GM10266 (cell line): ENCODE results near the gene FHDC1.

Experiments
- DNase-seq: peaks from one replicate; pipeline ENCODE4 v3.0.0; 2012; ENCODE audit errors: extremely low spot score
- CTCF ChIP-seq: IDR thresholded peaks from 2 replicates; pipeline ENCODE4 v1.5.1; 2012; ENCODE audit warnings: mild to moderate bottlenecking, low read depth; ENCODE audit not compliant: control insufficient read depth, insufficient read depth; ENCODE audit errors: missing control alignments

The FHDC1 gene

GRCh38 chr4:152988721-152989553, 52.8 kb downstream of the FHDC1 start:
- no peak for DNase-seq
- no peak for TF ChIP-seq CTCF

- no peak for TF ChIP-seq CTCF
- DNase-seq: no peak
Observed at GRCh38 chr4:152989554-152989970, 53.4 kb downstream of the FHDC1 start.

GRCh38 chr4:152990471-152991131, 54.5 kb downstream of the FHDC1 start:
- DNase-seq: no peak
- TF ChIP-seq CTCF: no peak

- TF ChIP-seq CTCF: no peak
- DNase-seq: no peak
Observed at GRCh38 chr4:152991398-152991797, 55.3 kb downstream of the FHDC1 start.

GRCh38 chr4:152992027-152992426, 55.9 kb downstream of the FHDC1 start:
- no peak for TF ChIP-seq CTCF
- no peak for DNase-seq

GRCh38 chr4:152992466-152992865, 56.3 kb downstream of the FHDC1 start:
- TF ChIP-seq CTCF: no peak

GRCh38 chr4:152994038-152994437, 57.9 kb downstream of the FHDC1 start:
- no peak for TF ChIP-seq CTCF
- no peak for DNase-seq

More at GRCh38 chr4:152992466-152992865, 56.3 kb downstream of the FHDC1 start:
- DNase-seq: no peak
